Caki2 (cell line): ENCODE data around the gene TFCP2. TPM values are rescaled to one million over a fixed set of nuclear protein-coding genes. Genes with fewer than 3 reads are reported as not detected.
"Not testable (repeated sequence)": the region's sequence is repeated elsewhere in the genome, so short reads cannot be mapped to it uniquely, and the experiment has no call there.

Source experiments
- DNase-seq: peaks from one replicate; pipeline ENCODE4 v3.0.0-alpha.2; 2015; ENCODE audit warnings: low read depth
- in situ Hi-C: cut with HindIII; loops from 2 replicates; pipeline ENCODE4 v1.10.0; 2016; ENCODE audit warnings: low sequenced_read_pairs, low pct_unique_long_range_greater_than_20kb, mixed read lengths
- total RNA-seq: library from RNA; depleted of rRNA; stranded (reverse); fragments of >200 nt; shearing (Covaris generic); gene quantifications from 2 replicates; pipeline ENCODE4 v1.2.3, GENCODE V29; 2014; ENCODE audit warnings: low replicate concordance; rRNA removed

The TFCP2 gene, protein sequence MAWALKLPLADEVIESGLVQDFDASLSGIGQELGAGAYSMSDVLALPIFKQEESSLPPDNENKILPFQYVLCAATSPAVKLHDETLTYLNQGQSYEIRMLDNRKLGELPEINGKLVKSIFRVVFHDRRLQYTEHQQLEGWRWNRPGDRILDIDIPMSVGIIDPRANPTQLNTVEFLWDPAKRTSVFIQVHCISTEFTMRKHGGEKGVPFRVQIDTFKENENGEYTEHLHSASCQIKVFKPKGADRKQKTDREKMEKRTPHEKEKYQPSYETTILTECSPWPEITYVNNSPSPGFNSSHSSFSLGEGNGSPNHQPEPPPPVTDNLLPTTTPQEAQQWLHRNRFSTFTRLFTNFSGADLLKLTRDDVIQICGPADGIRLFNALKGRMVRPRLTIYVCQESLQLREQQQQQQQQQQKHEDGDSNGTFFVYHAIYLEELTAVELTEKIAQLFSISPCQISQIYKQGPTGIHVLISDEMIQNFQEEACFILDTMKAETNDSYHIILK
- 24.0 and 26.0 TPM in 2 replicates for total RNA-seq

DNA sequence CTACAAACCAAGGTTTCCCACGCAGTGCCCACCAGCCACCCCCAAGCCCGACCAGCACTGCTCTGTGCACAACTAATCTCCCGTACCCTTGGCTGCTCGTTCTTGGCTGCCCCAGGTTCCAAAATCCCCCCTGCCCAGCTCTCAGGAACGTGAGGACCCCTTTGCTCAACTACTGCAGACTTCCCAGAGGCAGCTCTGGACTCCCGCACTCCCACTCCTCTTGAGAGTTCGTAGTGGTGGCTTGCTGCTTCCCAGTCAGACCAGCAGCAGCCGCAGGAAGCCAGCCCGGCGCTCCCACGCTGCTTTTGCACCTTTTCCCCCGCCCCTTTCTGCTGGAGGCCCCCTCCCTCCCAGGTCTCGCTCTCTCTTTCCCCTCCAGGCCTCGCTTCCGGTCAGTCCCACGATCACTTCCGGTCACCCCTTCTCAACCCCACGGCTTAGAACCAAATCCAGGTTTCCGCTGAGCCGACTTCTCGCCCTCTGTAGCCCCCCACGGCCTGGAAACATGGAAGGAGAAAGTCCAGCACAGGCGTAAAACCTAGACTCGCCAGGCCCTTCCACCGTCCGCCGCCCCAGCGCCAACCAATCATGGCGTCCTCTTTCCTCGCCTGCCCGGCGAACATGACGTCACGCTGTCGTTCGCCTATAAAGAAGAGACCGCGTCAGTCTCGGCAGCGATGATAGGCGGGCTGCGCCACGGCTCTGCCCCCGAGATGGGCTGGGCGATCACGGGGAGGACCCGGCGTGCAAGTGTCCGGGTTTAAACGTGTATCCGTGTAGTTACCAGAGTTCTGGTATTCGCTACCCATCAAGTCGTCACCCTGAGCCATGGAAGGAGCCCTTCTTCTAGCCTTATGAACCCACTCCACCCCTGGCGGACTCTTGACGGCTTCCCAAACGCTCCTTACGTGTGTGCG is at the start of gene TFCP2:
Gene TFCP2, minus strand, starts transcription at position 621 of the 917 bp plus-strand sequence. CDS start 713 bp downstream, outside the sequence.
- in situ Hi-C loops = no loop called here
- DNase-seq = peak; percentile 99

DNA sequence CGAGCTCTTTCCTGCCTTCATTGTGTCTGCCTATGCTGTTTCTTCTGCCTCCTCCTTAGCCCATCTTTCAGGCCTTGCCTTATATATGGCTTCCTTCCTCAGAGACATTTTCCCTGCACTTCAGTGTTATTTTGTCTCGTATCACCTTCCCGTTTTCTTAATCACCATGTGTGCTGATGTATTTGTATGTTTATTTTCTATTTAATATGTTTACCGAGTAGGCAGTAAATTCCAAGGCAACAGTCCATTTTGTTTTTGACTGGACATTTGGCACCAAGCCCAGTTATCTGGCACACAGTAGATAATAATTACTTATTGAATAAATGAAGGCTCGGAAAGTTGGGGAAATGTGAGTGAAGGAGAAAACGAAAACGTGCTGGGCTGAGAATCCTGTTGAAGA is 49.5 kb upstream of the TFCP2 start:
- in situ Hi-C loops = no loop called here
- peak; percentile 39 for DNase-seq

DNA sequence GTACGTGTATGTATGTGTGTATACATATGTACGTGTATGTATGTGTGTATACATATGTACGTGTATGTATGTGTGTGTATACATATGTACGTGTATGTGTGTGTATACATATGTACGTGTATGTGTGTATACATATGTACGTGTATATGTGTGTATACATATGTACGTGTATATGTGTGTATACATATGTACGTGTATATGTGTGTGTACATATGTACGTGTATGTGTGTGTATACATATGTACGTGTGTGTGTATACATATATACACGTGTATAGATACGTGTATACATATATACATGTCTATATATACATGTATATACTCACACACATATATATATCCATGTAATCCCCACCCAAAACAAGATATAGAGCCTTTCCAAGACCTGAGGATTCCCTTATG is 46.9 kb upstream of the TFCP2 start:
- in situ Hi-C loops, DNase-seq: not testable (repeated sequence)

DNA sequence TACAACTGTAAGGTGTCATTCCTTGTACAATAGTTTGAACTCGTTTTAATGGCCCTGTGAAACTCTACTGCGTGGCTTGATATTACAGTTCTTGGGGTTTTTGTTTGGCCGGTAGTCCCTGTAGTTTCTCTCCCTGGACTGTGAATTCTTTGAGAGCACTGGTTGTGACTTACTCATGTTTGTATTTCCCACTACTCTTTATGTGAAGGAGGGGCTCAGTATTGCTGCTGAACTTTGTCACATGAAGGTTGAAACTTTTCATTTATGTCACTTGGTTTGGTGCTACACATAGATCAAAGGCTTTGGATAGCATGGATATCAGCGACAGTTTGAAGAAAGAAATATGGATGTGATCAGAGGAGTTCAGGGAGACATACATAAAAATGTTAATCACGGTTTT is 46.4 kb upstream of the TFCP2 start:
- DNase-seq = no peak

DNA sequence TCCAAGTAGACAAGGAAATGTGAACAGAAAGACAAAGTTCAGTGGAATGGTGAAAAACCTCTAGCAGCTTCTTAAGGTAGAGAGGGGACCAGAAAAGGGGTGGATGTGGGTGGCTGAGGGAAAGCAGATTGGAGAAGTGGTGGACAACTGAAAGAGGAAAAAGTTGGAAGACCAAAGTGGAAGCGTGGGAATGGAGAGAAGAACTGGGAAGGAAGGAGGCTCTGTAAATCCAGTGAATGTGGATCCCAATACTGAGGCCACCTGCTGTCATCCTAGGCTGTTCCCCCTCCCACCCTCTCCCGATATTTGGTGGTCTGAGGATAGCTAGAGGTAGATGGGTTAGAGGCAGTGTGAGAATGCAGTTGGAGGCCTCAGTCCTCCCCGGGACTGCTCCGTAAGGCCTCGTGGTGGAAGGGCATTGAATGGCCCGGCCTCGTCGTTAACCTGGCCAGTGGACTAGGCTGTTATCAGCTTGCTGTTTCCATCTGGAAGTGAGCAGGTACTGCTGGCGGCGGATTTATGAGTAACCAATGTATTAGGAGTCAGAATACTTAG is 45.7 kb upstream of the TFCP2 start:
- DNase-seq = peak; percentile 56
- in situ Hi-C loops = no loop called here

More for the DNA sequence above, 46.4 kb upstream of the TFCP2 start:
- in situ Hi-C loops = no loop called here

DNA sequence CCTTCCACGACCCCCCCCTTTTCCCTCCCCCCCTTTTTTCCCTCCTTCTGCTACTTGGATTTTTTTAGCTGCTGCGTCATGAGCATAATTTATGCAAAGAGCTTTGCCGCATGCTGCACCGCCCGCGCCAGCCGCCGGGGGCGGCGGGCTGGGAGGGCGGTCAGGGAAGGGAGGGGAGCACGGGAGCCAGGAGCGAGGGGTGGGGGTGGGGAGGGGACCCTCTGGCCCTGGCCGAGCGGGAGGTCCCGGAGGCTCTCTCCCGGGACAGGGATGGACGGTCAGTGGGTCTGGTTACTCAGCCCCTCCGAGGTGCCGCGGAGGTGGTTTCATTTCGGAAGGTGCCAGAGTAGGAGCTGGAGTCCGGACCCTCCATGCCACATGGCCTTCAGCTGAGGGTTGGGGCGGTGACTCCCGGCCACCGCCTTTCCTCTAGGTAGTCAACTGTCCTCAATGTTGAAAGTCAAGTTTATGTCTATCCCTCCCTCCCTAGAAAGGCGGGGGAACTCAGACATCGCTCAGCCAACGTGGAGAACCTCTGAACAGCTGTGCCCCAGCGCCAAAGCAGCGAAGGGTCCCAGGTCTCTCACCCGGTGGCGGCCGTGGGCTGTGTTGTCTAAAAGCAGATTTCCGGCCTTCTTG is 45.2 kb upstream of the TFCP2 start, which contains the start of gene POU6F1:
Gene POU6F1, minus strand, starts transcription at position 95 of the 639 bp plus-strand sequence. CDS start 11,226 bp downstream, outside the sequence.
- DNase-seq = peak; percentile 77
- in situ Hi-C loops = no loop called here

DNA sequence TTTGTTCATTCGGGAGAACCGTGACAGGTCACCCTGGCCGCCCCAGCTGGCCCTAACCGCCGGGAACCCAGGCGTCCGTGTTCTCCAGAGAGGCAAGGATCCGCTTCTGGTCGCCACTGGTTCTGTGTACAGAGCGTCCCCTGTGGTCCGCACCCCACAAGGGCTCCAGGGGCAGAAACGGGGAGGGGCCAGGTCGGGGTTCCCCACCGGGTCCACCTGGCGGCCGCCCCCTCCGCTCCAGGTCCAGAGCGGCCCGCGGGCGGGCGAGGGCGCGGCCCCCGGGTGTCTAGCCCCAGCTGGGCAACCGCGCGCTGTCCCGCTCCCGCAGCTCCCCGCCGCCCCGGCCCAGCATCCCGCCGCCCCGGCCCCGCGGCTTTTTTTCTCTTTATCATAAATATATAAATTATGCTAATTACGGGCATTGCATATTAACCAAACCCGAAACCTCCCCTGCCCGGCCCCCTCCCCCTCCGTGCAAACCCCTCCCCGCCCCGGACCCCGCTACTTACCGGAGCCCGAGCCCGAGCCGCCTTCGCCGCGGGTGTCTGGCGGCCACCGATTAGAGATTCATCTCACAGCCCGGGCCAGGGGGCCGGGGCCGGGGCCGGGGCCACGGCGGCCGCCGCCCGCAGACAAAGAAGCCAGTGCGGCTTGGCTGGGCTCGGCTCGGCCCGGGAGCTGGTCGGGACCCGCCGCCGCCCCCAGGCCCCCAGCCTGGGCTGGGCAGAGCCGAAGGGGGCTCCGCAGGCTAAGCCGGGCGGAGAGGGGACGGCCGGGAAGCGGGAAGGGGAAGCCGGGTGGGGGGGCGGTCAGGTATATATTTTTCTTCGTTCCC is 44.4 kb upstream of the TFCP2 start:
- in situ Hi-C loops = no loop called here
- peak; percentile 51 for DNase-seq

DNA sequence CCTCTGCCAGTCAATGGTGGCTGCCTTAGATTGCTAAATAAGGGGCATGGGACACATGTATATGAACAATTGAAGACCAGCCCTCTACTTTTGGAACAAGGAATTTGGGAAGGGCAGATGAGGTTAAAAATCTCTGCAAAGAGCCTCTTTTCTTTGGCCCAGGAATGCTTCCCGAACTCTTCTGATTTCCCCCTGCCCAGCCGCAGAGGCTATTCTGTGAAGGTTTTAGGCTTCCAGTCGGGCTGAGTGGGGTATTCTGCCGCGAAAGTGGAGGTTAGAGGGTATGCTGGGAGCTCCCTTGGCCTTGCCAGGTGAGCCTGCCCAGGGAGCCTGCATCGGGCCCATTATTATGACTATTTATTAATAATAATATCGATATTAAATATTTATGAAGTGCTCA is 43.7 kb upstream of the TFCP2 start:
- no peak for DNase-seq
- in situ Hi-C loops = no loop called here

DNA sequence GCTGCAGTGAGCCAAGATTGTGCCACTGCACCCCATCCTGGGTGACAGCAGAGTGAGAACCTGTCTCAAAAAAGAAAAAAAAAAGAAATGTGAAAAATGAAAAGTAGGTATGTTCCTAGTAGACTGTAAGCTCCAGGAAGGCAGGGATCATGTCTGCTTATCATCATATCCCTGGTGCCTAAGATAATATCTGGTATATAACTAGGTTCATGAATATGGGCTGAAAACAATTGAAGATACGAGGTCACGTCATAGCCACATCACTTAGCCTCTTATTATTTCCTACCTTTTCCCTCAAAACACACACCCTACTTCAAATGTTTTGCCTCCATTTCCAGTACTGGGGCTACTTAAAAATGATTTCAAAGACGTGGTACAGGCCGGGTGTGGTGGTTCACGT is 42.0 kb upstream of the TFCP2 start:
- DNase-seq = no peak
- in situ Hi-C loops = no loop called here

DNA sequence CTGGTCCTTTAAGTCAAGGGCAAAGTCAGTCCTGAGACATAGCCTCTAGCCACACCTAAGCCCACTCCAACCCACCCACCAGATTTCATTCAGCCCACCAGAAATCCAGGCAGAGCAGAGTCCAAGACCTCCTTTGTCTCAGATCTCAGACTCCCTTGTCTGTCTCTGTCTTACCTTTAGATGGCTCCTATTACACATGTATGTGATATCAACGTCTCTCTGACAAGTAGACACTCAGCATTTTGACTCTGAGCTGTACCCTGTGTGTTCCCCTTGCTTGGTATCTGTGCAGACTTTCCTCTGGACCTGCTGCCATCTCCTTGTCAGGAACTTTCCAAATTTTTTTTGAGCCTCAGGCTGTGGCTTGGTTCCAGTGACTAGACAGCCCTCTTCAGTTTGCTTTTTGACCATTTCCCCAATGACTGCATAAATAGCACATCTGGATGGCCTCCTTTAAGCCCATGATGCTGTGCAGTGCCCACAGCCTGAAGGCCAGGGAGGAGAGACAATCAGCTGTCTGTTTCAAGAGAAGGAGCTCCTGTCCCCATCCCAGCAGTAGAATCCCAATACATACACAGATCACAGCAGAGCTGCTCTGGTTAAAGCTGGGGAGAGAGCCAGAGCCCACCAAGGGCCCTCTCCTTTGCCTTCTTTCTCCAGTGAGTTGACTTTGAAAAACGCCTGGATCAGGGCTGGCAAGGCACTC is 37.9 kb upstream of the TFCP2 start:
- in situ Hi-C loops = no loop called here
- no peak for DNase-seq

DNA sequence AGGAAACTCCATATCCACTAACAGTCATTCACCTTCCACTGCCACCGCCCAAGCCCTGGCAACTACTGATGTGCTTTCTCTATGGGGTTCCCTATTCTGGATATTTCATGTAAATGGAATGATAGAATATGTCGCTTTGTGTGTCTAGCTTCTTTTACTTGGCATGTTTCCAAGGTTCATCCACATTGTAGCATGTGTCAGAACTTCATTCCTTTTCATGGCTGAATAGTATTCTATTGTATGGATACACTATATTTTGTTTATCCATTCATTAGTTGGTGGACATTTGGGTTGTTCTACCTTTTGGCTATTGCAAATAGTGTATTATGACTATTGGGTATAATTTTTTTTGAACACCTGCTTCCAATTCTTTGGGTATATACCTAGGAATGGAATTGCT is 36.3 kb upstream of the TFCP2 start:
- DNase-seq = no peak
- in situ Hi-C loops = no loop called here

DNA sequence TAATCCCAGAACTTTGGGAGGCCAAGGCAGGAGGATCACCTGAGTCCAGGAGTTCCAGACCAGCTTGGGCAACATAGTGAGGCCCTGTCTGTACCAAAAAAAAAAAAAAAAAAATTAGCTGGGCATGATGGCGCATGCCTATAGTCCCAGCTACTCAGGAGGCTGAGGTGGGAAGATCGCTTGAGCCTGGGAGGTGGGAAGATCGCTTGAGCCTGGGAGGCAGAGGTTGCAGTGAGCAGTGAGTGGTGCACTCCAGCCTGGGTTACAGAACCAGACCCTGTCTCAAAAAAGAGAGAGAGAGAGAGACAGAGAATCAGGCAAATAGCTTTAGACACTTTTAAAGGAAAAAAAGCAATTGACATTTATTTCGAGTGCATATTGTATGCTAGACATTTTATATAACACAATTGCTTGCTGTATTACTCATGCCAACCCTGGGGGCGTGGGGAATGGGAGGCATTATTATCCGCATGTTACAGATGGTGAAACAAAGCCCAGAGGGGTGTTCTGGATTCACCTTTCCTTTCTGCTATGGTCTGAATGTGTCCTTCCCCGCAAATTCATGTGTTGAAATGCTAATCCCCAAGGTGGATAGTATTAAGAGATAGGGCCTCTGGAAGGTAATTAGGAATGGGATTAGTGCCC is 35.2 kb upstream of the TFCP2 start:
- no peak for DNase-seq

DNA sequence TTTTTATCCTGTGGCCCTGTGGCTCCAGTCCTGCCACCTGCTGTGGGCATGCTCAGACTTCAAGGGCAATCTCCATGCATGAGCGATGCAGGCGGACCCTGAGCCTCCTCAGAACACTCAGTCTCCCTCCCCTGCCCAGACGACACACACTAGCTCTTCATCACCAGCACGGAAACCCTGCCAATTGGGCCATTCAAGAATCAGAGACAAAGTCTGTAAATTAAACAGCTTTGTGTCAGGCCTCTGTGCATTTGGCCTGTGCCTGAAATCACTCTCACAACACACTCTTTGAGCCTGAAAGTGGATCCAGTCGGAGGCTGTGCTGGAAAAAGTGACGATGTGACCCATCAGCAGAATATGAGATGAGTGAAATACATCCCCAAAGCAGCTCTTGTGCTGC is 32.4 kb upstream of the TFCP2 start:
- no peak for DNase-seq
- in situ Hi-C loops = no loop called here

More for the DNA sequence above, 35.2 kb upstream of the TFCP2 start:
- in situ Hi-C loops = no loop called here

DNA sequence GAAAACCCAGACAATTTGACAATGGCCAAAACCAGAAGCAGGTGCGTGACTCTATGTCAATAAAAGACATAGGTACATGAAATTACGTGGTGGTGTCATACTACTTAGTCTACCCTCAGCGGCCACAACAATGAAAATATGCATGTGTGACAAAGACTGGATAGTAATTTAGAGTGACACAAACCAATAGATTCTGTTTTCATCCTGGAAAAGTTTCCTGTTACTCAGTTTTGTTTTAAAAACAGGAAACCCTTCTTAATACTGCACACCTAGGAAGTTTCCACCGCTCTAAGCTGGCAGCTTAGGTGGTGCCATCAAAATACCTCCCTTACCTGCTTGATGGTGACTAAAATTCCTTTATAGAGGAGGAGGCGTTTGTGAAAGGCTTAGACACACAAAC is 29.8 kb upstream of the TFCP2 start:
- DNase-seq = no peak
- in situ Hi-C loops = no loop called here

DNA sequence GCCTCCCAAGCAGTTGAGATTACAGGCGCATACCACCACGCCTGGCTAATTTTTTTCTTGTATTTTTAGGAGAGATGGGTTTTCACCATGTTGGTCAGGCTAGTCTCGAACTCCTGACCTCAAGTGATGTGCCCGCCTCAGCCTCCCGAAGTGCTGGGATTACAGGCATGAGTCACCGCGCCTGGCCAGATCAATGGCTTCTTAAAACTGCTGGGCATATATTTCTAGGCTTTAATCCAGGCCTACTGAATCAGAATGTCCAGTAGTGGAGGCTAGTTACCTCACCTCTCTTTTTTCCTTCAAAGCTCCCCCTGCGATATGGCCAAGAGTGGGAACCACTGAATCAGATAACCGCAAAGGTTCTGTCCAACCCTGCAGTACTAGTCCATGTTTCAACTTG is 27.9 kb upstream of the TFCP2 start:
- no peak for DNase-seq
- in situ Hi-C loops = no loop called here

DNA sequence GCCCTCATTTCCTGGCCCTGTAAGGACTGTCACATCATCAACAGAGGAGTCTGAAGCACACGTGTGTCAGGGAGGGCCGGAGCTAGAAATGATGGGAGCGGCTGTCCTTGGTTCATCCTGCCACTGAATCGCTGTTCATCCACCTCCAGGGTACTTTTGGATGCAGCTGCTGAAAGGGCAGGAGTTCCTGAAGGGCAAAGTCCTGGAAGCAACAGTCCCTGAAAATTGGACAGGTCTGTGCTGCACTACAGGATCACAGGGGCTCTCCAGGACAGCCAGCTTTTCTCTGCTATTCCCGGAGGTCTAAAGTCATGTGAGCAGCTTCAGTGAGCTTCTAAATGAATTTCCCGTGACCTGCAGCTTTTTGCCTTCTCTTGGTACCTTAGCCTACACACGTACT is 27.2 kb upstream of the TFCP2 start:
- DNase-seq = no peak
- in situ Hi-C loops = no loop called here
